Measurements from ENCODE around the gene FAM200B.
"Not testable (repeated sequence)": the region's sequence is repeated elsewhere in the genome, so short reads cannot be mapped to it uniquely, and the experiment has no call there.

The FAM200B gene

DNA sequence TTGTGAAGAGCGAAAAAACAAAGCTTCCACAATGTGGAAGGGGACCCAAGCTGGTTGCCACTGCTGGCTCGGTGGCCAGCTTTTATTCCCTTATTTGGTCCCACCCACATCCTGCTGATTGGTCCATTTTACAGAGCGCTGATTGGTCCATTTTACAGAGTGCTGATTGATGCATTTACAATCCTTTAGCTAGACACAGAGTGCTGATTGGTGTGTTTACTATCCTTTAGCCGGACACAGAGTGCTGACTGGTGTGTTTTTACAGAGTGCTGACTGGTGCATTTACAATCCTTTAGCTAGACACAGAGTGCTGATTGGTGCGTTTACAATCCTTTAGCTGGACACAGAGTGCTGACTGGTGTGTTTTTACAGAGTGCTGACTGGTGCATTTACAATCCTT lies 51.4 kb downstream of the FAM200B start:
- DNase-seq (ENCODE audit: low spot score); FAIRE-seq: not testable (repeated sequence)

DNA sequence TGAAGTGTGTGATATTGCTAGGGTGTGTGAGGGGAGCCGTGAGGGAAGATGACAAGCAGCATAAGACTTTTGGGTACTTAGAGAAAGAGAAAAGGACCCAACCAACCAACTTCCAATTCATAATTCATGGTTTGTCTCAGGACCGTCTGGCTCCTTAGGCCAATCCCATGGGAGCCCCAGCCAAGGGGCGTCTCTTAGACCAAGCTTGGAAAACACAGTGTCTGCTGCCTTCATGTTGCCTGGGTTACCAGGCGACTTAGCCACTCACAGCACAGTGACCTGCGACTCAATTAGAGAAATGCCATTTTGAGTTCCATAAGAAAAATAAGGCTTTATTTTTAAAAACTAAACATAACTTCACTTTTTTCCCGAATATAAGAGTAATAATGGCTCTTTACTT lies 53.9 kb downstream of the FAM200B start:
- FAIRE-seq (no peak), DNase-seq (ENCODE audit: low spot score) (no peak)

DNA sequence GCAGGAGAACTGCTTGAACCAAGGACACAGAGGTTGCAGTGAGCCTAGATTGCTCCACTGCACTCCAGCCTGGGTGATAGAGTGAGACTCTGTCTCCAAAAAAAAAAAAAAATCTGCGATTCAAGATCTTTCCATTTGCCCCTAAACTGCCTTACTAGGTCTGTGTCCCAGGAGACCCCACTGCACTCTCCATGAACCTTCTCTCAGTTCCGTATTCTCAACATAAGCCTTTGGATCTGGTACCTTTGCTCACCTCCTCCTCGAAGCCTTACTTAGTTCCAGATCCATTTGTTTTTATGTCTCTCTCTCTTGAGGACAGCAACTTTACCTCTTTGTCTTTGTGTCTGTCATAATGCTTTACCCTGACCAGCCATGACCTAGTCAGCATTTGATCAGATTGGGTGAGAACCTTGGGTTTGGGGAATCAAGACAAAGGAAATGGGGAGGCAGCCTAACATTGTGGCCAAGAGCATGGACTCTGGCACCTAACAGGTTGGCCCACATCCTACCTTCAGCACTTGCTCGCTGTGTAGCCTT lies 55.0 kb downstream of the FAM200B start:
- DNase-seq (ENCODE audit: low spot score) (no peak), FAIRE-seq (no peak)

DNA sequence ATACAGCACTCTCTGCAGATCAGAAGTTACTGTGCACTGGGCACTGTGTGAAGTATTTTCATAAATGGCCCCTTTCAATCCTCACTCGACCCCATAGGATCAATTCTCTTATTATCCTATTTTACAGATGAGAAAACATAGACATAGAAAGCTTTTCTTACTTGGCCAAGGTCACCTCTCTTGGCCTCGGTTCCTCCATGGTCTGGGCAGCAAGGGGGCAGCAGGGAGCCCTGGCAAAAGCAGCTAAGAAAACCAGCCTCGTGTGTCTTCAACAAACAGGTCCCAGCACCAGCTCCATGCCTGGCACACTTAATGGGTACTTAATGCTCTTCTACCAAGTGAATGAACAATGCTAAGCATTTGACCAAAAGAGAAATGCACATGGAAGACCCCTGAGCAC lies 55.6 kb downstream of the FAM200B start:
- FAIRE-seq: no peak
- DNase-seq (ENCODE audit: low spot score): no peak

DNA sequence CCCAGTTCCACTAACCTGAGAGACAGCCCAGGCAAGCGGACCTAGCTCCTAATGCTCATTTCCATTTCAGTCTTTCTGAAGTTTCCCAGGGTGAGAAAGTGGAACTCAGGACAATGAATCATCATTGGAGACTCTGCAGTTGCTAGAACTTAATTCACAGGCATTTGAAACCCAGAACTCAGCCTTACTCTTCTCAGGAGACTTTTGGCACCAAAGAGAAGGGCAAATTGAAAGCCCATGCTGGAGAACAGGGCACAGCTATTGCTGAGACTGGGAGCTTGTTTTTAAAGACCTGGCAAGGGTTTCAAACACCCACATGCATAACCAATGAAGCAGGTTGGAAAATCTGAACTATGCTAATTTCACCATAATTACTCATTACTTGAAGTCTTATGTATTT lies 57.2 kb downstream of the FAM200B start:
- no peak for DNase-seq (ENCODE audit: low spot score)
- no peak for FAIRE-seq

All from RCC 7860 (cell line).